IMR-90 (cell line): Measurements from ENCODE around the gene UCHL5. TPM values are rescaled to one million over a fixed set of nuclear protein-coding genes. Genes with fewer than 3 reads are reported as not detected.

Experiments used
- ATAC-seq: fragments of 200-7000 bp; cut with Tn5 transposase; 2 replicates; pipeline ENCODE4 v1.9.1; 2020; ENCODE audit warnings: low read depth, mild to moderate bottlenecking, moderate library complexity
- BruUV-seq: library from RNA; stranded (reverse); fragments of 400-500 nt; replicated peaks from 2 replicates; lab custom pipeline; 2021; lab: Mats Ljungman, UMichigan
- CTCF ChIA-PET: fragments of 300-600 bp; formaldehyde crosslinking; extraction: SDS; loops from one replicate; lab custom pipeline; 2021; ENCODE audit warnings: antibody characterized with exemption; lab: Yijun Ruan, JAX
- POLR2A ChIA-PET: fragments of 300-600 bp; sonication (Branson Sonifier 250); formaldehyde crosslinking; loops from one replicate; lab custom pipeline; 2022; ENCODE audit warnings: antibody characterized with exemption; ENCODE audit not compliant: unreplicated experiment; lab: Charles Lee
- DNase-seq: peaks from one replicate; pipeline ENCODE4 v3.0.0; 2013
- H2AFZ ChIP-seq: replicated peaks from 2 replicates; pipeline ENCODE3; 2013; ENCODE audit warnings: low read length, mild to moderate bottlenecking; ENCODE audit not compliant: poor library complexity
- H2AK5ac ChIP-seq: 2 replicates; pipeline ENCODE4 v1.6.1; 2013; ENCODE audit warnings: low read depth, low read length, inconsistent platforms
- H2AK9ac ChIP-seq: replicated peaks from 2 replicates; pipeline ENCODE3; 2013; ENCODE audit warnings: mild to moderate bottlenecking, low read depth, low read length, moderate library complexity; ENCODE audit not compliant: poor library complexity
- H2BK120ac ChIP-seq: 2 replicates; pipeline ENCODE4 v1.6.1; 2013; ENCODE audit warnings: low read depth, low read length, inconsistent platforms
- H2BK15ac ChIP-seq: 3 replicates; pipeline ENCODE4 v1.6.1; 2013; ENCODE audit warnings: low read depth, low read length, inconsistent platforms
- H2BK20ac ChIP-seq: 2 replicates; pipeline ENCODE4 v1.6.1; 2013; ENCODE audit warnings: low read depth, mild to moderate bottlenecking, inconsistent platforms, low read length, moderate library complexity
- H2BK5ac ChIP-seq: 2 replicates; pipeline ENCODE4 v1.6.1; 2013; ENCODE audit warnings: mild to moderate bottlenecking, low read depth, low read length, inconsistent platforms; ENCODE audit not compliant: poor library complexity, severe bottlenecking
- H3K14ac ChIP-seq: replicated peaks from 2 replicates; pipeline ENCODE4 v1.6.1; 2013; ENCODE audit warnings: low read depth, low read length, inconsistent platforms
- H3K18ac ChIP-seq: 2 replicates; pipeline ENCODE4 v1.6.1; 2013; ENCODE audit warnings: low read depth, low read length, control low read depth
- H3K23ac ChIP-seq: 2 replicates; pipeline ENCODE4 v1.6.1; 2013; ENCODE audit warnings: low read depth, low read length, inconsistent platforms
- H3K27ac ChIP-seq: 2 replicates; pipeline ENCODE4 v1.5.1; 2013; ENCODE audit warnings: mild to moderate bottlenecking, control low read depth, low read length; ENCODE audit not compliant: insufficient read depth
- H3K27me3 ChIP-seq: 2 replicates; pipeline ENCODE4 v1.6.1; 2013; ENCODE audit warnings: low read length; ENCODE audit not compliant: control insufficient read depth, insufficient read depth
- H3K36me3 ChIP-seq: 2 replicates; pipeline ENCODE4 v1.6.1; 2013; ENCODE audit warnings: low read length, mixed read lengths; ENCODE audit not compliant: control insufficient read depth, insufficient read depth
- H3K4ac ChIP-seq: 2 replicates; pipeline ENCODE4 v1.6.1; 2013; ENCODE audit warnings: low read depth, low read length, inconsistent platforms
- H3K4me1 ChIP-seq: 2 replicates; pipeline ENCODE4 v1.6.1; 2013; ENCODE audit warnings: low read length, mixed read lengths; ENCODE audit not compliant: control insufficient read depth, insufficient read depth
- H3K4me2 ChIP-seq: 2 replicates; pipeline ENCODE4 v1.6.1; 2013; ENCODE audit warnings: low read depth, mild to moderate bottlenecking, control low read depth, low read length, moderate library complexity
- H3K4me3 ChIP-seq: 2 replicates; pipeline ENCODE4 v1.5.1; 2013; ENCODE audit warnings: low read depth, mild to moderate bottlenecking, control low read depth, low read length, moderate library complexity; ENCODE audit not compliant: insufficient read depth
- H3K56ac ChIP-seq: 2 replicates; pipeline ENCODE4 v1.6.1; 2013; ENCODE audit warnings: low read length, inconsistent platforms; ENCODE audit not compliant: insufficient read depth; ENCODE audit errors: extremely low read depth
- H3K79me1 ChIP-seq, 2 experiments: 2 replicates each; pipeline ENCODE4 v1.6.1; 2013; ENCODE audit warnings: low read length in 2 of 2, inconsistent platforms in 1 of 2, low read depth in 1 of 2
- H3K9ac ChIP-seq: 2 replicates; pipeline ENCODE4 v1.6.1; 2013; ENCODE audit warnings: low read depth, low read length, control low read depth
- H3K9me1 ChIP-seq: 2 replicates; pipeline ENCODE4 v1.6.1; 2013; ENCODE audit warnings: low read length, inconsistent platforms; ENCODE audit not compliant: insufficient read depth
- H3K9me3 ChIP-seq: 2 replicates; pipeline ENCODE4 v1.6.1; 2013; ENCODE audit warnings: low read length; ENCODE audit not compliant: control insufficient read depth, insufficient read depth
- H4K20me1 ChIP-seq: 2 replicates; pipeline ENCODE4 v1.6.1; 2013; ENCODE audit warnings: low read length, inconsistent platforms; ENCODE audit not compliant: insufficient read depth
- H4K5ac ChIP-seq: 2 replicates; pipeline ENCODE4 v1.6.1; 2013; ENCODE audit warnings: mild to moderate bottlenecking, low read depth, low read length, control low read depth
- H4K8ac ChIP-seq, 2 experiments: 2 replicates each; pipeline ENCODE4 v1.6.1; 2013; ENCODE audit warnings: low read depth in 2 of 2, low read length in 2 of 2, control low read depth in 1 of 2, inconsistent platforms in 1 of 2
- H4K91ac ChIP-seq: 2 replicates; pipeline ENCODE4 v1.6.1; 2013; ENCODE audit warnings: low read depth, low read length, inconsistent platforms; ENCODE audit not compliant: insufficient read depth
- CEBPB ChIP-seq: IDR thresholded peaks from 2 replicates; pipeline ENCODE4 v1.6.1; 2012; ENCODE audit warnings: low read depth, low read length, improper control_type of control experiment
- FOS ChIP-seq: fragments of 150-350 bp; IDR thresholded peaks from 2 replicates; pipeline ENCODE4 v1.6.1; 2016; ENCODE audit warnings: low read depth, low read length
- MAFK ChIP-seq: IDR thresholded peaks from 2 replicates; pipeline ENCODE4 v1.6.1; 2012; ENCODE audit warnings: low read depth, low read length, improper control_type of control experiment
- MAZ ChIP-seq: IDR thresholded peaks from 2 replicates; pipeline ENCODE4 v1.6.1; 2012; ENCODE audit warnings: low read depth, mild to moderate bottlenecking, low read length, improper control_type of control experiment, moderate library complexity, borderline replicate concordance
- NFE2L2 ChIP-seq: fragments of 150-350 bp; IDR thresholded peaks from 2 replicates; pipeline ENCODE4 v1.6.1; 2016; ENCODE audit warnings: low read depth, mild to moderate bottlenecking, low read length
- POLR2A ChIP-seq: IDR thresholded peaks from 2 replicates; pipeline ENCODE4 v1.6.1; 2012; ENCODE audit warnings: mild to moderate bottlenecking, low read depth, low read length
- RAD21 ChIP-seq: IDR thresholded peaks from 2 replicates; pipeline ENCODE4 v1.6.1; 2012; ENCODE audit warnings: low read length, improper control_type of control experiment
- RFX5 ChIP-seq: IDR thresholded peaks from 2 replicates; pipeline ENCODE4 v1.8.0; 2012; ENCODE audit warnings: low read depth, mild to moderate bottlenecking, low read length, moderate library complexity
- SMC3 ChIP-seq: fragments of 150-350 bp; IDR thresholded peaks from 2 replicates; pipeline ENCODE4 v1.6.1; 2016; ENCODE audit warnings: low read depth, mild to moderate bottlenecking, antibody characterized with exemption, low read length, moderate library complexity
- dilution Hi-C: fragments of 300-500 bp; cut with HindIII; formaldehyde crosslinking; loops from one replicate; pipeline ENCODE4 v1.14.3; 2018; ENCODE audit warnings: low sequenced_read_pairs; ENCODE audit not compliant: unreplicated experiment
- in situ Hi-C: fragments of 300-500 bp; cut with MboI; formaldehyde crosslinking; loops from 3 replicates; pipeline ENCODE4 v1.14.3; 2019; ENCODE audit warnings: low sequenced_read_pairs, inconsistent platforms, mixed read lengths
- intact Hi-C: fragments of 100-400 bp; cut with micrococcal nuclease; formaldehyde crosslinking; loops from 2 replicates; pipeline ENCODE4 v1.10.0; 2022
- polyA plus RNA-seq, 3 experiments: library from polyadenylated mRNA; depleted of rRNA; stranded (reverse); fragments of >200 nt; gene quantifications; 2 replicates each; pipeline ENCODE4 v1.2.3, GENCODE V29; 2012; ENCODE audit warnings: low replicate concordance in 1 of 3
- total RNA-seq: library from RNA; depleted of rRNA; stranded (reverse); fragments of >200 nt; gene quantifications from 2 replicates; pipeline ENCODE4 v1.2.3, GENCODE V29; 2012
- TF ChIP-seq, protein P1 (sequence below): fragments of 150-350 bp; IDR thresholded peaks from 2 replicates; pipeline ENCODE4 v1.6.1; 2017; ENCODE audit warnings: mild to moderate bottlenecking, antibody characterized with exemption, low read length, low read depth
- TF ChIP-seq, protein P2 (sequence below): fragments of 150-350 bp; IDR thresholded peaks from 2 replicates; pipeline ENCODE4 v1.6.1; 2016; ENCODE audit warnings: low read depth, mild to moderate bottlenecking, low read length, moderate library complexity, borderline replicate concordance

The UCHL5 gene
- total and polyA plus RNA-seq, 2 of the 4 experiments (the other 2 are of a cell fraction): 12.9 to 18.4 TPM

DNA sequence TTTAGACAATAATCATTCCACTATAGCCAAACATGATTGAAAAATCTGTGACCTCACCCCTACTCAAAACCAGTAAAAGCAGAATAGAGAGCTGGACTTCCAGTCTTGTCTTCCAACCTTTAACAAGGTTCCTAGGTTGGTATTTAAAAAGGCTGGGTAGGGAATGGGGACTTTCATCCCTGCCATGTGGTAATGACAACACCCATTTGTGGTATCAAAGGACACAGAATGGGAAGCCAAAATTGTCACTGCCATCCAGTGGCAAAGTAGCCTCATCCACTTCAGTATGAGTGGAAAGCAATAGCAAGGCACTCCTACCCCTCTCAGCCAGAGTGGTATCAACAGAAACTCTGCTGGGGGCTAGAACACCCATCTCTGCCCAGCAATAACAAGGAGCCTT is 33.9 kb downstream of the UCHL5 start:
- no peaks in the 10 kb centered on the region; the same call in 1 of the 2 replicates for H3K9me1 ChIP-seq
- CTCF ChIA-PET: interaction anchor here (0.9 to 1.3 kb wide), 2 partner anchors 214 to 219 kb away, joined by 4 to 5 read pairs; no protein-coding TSS in a partner anchor
- no peaks in the 10 kb centered on the region for H3K4me1 ChIP-seq
- DNase-seq: no peak
- no peak overlapping the region for H3K23ac ChIP-seq
- TF ChIP-seq SMC3 (no peak), MAZ (no peak), NFE2L2 (no peak), CEBPB (no peak), POLR2A (no peak), FOS (no peak), MAFK (no peak), RAD21 (no peak), RFX5 (no peak)
- TF ChIP-seq, protein P1, sequence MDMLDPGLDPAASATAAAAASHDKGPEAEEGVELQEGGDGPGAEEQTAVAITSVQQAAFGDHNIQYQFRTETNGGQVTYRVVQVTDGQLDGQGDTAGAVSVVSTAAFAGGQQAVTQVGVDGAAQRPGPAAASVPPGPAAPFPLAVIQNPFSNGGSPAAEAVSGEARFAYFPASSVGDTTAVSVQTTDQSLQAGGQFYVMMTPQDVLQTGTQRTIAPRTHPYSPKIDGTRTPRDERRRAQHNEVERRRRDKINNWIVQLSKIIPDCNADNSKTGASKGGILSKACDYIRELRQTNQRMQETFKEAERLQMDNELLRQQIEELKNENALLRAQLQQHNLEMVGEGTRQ: no peak
- TF ChIP-seq, protein P2, sequence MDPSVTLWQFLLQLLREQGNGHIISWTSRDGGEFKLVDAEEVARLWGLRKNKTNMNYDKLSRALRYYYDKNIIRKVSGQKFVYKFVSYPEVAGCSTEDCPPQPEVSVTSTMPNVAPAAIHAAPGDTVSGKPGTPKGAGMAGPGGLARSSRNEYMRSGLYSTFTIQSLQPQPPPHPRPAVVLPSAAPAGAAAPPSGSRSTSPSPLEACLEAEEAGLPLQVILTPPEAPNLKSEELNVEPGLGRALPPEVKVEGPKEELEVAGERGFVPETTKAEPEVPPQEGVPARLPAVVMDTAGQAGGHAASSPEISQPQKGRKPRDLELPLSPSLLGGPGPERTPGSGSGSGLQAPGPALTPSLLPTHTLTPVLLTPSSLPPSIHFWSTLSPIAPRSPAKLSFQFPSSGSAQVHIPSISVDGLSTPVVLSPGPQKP: no peak
- H3K27me3 ChIP-seq: no peaks in the 10 kb centered on the region
- no peak overlapping the region for H4K8ac ChIP-seq
- no peaks in the 10 kb centered on the region for H3K9me3 ChIP-seq
- no peak overlapping the region for H3K9ac ChIP-seq
- H2AFZ ChIP-seq: no peak overlapping the region
- H3K14ac ChIP-seq: no peak overlapping the region
- peaks cover 5% of the 10 kb centered on the region for H3K36me3 ChIP-seq
- no peak overlapping the region for H2BK5ac ChIP-seq
- no peaks in the 10 kb centered on the region for H4K20me1 ChIP-seq
- H2BK15ac ChIP-seq: no peak overlapping the region
- H3K56ac ChIP-seq: no peak overlapping the region
- no peak overlapping the region for H3K4ac ChIP-seq
- no peak overlapping the region for H3K4me3 ChIP-seq
- peaks cover 5 to 9% of the 10 kb centered on the region in 2 experiments; a peak in 2 of 4 replicates for H3K79me1 ChIP-seq
- POLR2A ChIA-PET: no interaction called here
- in situ Hi-C loops: no loop called here
- no peak overlapping the region for H3K27ac ChIP-seq
- H2AK9ac ChIP-seq: no peak overlapping the region
- H4K91ac ChIP-seq: no peak overlapping the region
- H3K18ac ChIP-seq: no peak overlapping the region
- no peak overlapping the region for H4K5ac ChIP-seq
- no peak overlapping the region for H2BK120ac ChIP-seq
- no TSS peak for BruUV-seq
- no peak for ATAC-seq
- intact Hi-C loops: no loop called here
- dilution Hi-C loops: no loop called here
- H2BK20ac ChIP-seq: no peak overlapping the region
- no peak overlapping the region for H3K4me2 ChIP-seq
- no peak overlapping the region for H2AK5ac ChIP-seq
